Stomach (tissue), 9 donors: Measurements from ENCODE around the gene NCS1. TPM values are rescaled to one million over a fixed set of nuclear protein-coding genes. Genes with fewer than 3 reads are reported as not detected.

ENCODE experiments used
- DNase-seq, 2 donors: peaks; one replicate each; pipeline versions ENCODE4 v3.0.0 to v3.0.0-alpha.2; 2013 to 2019
- H3K27ac ChIP-seq, 5 donors: fragments of 200-600 bp in 4 of 5; sonication (generic) in 4 of 5; one replicate each; pipeline ENCODE4 v1.5.1; 2013 to 2019; ENCODE audit warnings: mild to moderate bottlenecking in 1 of 5, moderate library complexity in 1 of 5
- H3K27me3 ChIP-seq, 3 donors: fragments of 200-600 bp; sonication (generic); one replicate each; pipeline ENCODE4 v1.5.1; 2017 to 2019; ENCODE audit warnings: mixed run types in 1 of 3
- H3K36me3 ChIP-seq, 4 donors: fragments of 200-600 bp; sonication (generic); 1 replicate in 3 of 4; 2 replicates in 1 of 4; pipeline ENCODE4 v1.5.1; 2016 to 2019
- H3K4me1 ChIP-seq, 4 donors: fragments of 200-600 bp; sonication (generic); one replicate each; pipeline ENCODE4 v1.5.1; 2016 to 2019
- H3K4me3 ChIP-seq, 4 donors: fragments of 200-600 bp; sonication (generic) in 3 of 4; one replicate each; pipeline ENCODE4 v1.5.1; 2016 to 2019; ENCODE audit warnings: mild to moderate bottlenecking in 1 of 4
- H3K9me3 ChIP-seq, 4 donors: fragments of 200-600 bp; sonication (generic); one replicate each; pipeline ENCODE4 v1.5.1; 2016 to 2019
- CTCF ChIP-seq, 7 experiments: fragments of 450-650 bp in 4 of 7; fragments of 200-600 bp in 3 of 7; sonication (generic) in 3 of 7; IDR thresholded peaks; one replicate each; pipeline ENCODE4 v1.5.1; 2016 to 2019; ENCODE audit warnings: antibody characterized with exemption in 7 of 7, control low read depth in 2 of 7, mild to moderate bottlenecking in 1 of 7
- EP300 ChIP-seq: sonication (generic); formaldehyde crosslinking; IDR thresholded peaks from one replicate; pipeline ENCODE4 v1.6.1; 2017; ENCODE audit warnings: antibody characterized with exemption
- POLR2A ChIP-seq, 4 donors: fragments of 450-650 bp; IDR thresholded peaks; one replicate each; pipeline ENCODE4 v1.6.1; 2016; ENCODE audit warnings: antibody characterized with exemption in 4 of 4, control low read depth in 2 of 4, mild to moderate bottlenecking in 1 of 4, moderate library complexity in 1 of 4
- POLR2AphosphoS5 ChIP-seq, 3 donors: sonication (generic); formaldehyde crosslinking; IDR thresholded peaks; one replicate each; pipeline ENCODE4 v1.6.1; 2016; ENCODE audit warnings: antibody characterized with exemption in 3 of 3
- WGBS, 5 donors: extraction: QIAGEN DNeasy Blood & Tissue Kit in 3 of 5; methylation state at CpG; one replicate each; pipeline versions ENCODE4 v1.1.5 to v1.1.7; 2013 to 2018; 5-methylcytosine and 5-hydroxymethylcytosine counted together
- intact Hi-C: fragments of 100-400 bp; cut with DNase I; formaldehyde crosslinking; loops from one replicate; pipeline ENCODE4 v1.15.1; 2023; ENCODE audit warnings: low total_unique reads
- polyA plus RNA-seq, 3 donors: library from polyadenylated mRNA; stranded (reverse); fragments of 200-250 nt; gene quantifications; one replicate each; pipeline ENCODE4 v1.2.3, GENCODE V29; 2013
- total RNA-seq, 5 donors: library from RNA; depleted of rRNA; stranded (reverse); fragments of >200 nt; gene quantifications; one replicate each; pipeline versions ENCODE4 v1.1.0 to v1.2.3, GENCODE V29; 2014 to 2016
- donor health status: healthy with polysubstance abuse.
- donor health status: Bipolar disorder and iron deficiency.
- donor health status: healthy.

Gene NCS1
- total and polyA plus RNA-seq, 8 donors = 3.2 to 50.0 (median 16.6) TPM

- no peak for TF ChIP-seq POLR2A (IDR thresholded peaks at IDR 0.05)
- no peaks in the 10 kb centered on the region for H3K4me1 ChIP-seq
- 68 to 83% (median 74%) methylated on average over 4 to 7 of the region's 7 CpGs for WGBS, 5 donors
- H3K27me3 ChIP-seq = no peaks in the 10 kb centered on the region
- no peaks in the 10 kb centered on the region for H3K36me3 ChIP-seq
- no peak overlapping the region for H3K4me3 ChIP-seq
- no peak for DNase-seq
- no peak overlapping the region for H3K27ac ChIP-seq
- H3K9me3 ChIP-seq = no peaks in the 10 kb centered on the region
- intact Hi-C loops = no loop called here
These were observed 15.1 kb upstream of the NCS1 start for GRCh38 chr9:130157079-130157478.

- no peak for TF ChIP-seq CTCF (IDR thresholded peaks at IDR 0.05)
- TF ChIP-seq POLR2A (IDR thresholded peaks at IDR 0.05) = no peak
- no peak for TF ChIP-seq POLR2AphosphoS5 (IDR thresholded peaks at IDR 0.05)
- TF ChIP-seq EP300 = no peak
- 83 to 90% (median 88%) methylated on average over 8 of the region's 8 CpGs for WGBS, 5 donors
- intact Hi-C loops = no loop called here
- no peaks in the 10 kb centered on the region for H3K36me3 ChIP-seq
- H3K4me1 ChIP-seq = no peaks in the 10 kb centered on the region
- no peaks in the 10 kb centered on the region for H3K27me3 ChIP-seq
- H3K27ac ChIP-seq = no peak overlapping the region
- DNase-seq = no peak
- H3K4me3 ChIP-seq = no peak overlapping the region
- H3K9me3 ChIP-seq = no peaks in the 10 kb centered on the region
These were observed 14.2 kb upstream of the NCS1 start for GRCh38 chr9:130158001-130158400.

DNA sequence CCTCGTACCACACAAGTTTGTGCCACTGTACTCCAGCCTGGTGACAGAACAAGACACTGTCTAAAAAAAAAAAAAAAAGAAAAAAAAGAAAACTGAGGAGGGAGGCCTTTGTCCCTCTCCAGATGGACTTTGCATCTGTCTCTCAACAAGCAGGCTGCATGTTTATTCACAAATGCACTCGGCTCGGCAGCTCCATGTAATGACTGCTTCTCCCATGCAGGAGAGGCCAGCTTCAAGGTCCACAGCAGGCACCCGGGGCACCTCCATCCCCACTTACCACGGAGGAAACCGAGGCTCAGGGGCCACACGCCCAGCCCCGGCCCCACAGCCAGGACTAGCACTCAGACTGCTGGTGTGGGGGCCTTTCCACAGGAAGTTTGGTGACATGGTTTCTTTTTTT is 13.1 kb upstream of the NCS1 start:
- H3K27me3 ChIP-seq = no peaks in the 10 kb centered on the region
- no peaks in the 10 kb centered on the region for H3K36me3 ChIP-seq
- no peak overlapping the region for H3K4me3 ChIP-seq
- DNase-seq = peak in 1 of 2 donors; percentile 43
- H3K9me3 ChIP-seq = no peaks in the 10 kb centered on the region
- TF ChIP-seq POLR2A (IDR thresholded peaks at IDR 0.05) (no peak), EP300 (no peak), POLR2AphosphoS5 (IDR thresholded peaks at IDR 0.05) (no peak), CTCF (IDR thresholded peaks at IDR 0.05) (no peak)
- intact Hi-C loops = no loop called here
- 53 to 61% (median 59%) methylated on average over 8 of the region's 8 CpGs for WGBS, 5 donors
- H3K27ac ChIP-seq = no peak overlapping the region
- no peaks in the 10 kb centered on the region for H3K4me1 ChIP-seq

- TF ChIP-seq POLR2AphosphoS5 (IDR thresholded peaks at IDR 0.05) = no peak
- TF ChIP-seq CTCF (IDR thresholded peaks at IDR 0.05) = no peak
- no peak for TF ChIP-seq POLR2A (IDR thresholded peaks at IDR 0.05)
- H3K9me3 ChIP-seq = no peaks in the 10 kb centered on the region
- H3K27me3 ChIP-seq = no peaks in the 10 kb centered on the region
- H3K36me3 ChIP-seq = no peaks in the 10 kb centered on the region
- DNase-seq = no peak
- no peak overlapping the region for H3K4me3 ChIP-seq
- intact Hi-C loops = no loop called here
- 69 to 79% (median 74%) methylated on average over 10 of the region's 10 CpGs for WGBS, 5 donors
- H3K4me1 ChIP-seq = no peaks in the 10 kb centered on the region
- no peak overlapping the region for H3K27ac ChIP-seq
These were observed 12.1 kb upstream of the NCS1 start for GRCh38 chr9:130159915-130160670.

GRCh38 chr9:130160862-130161470 is 11.2 kb upstream of the NCS1 start:
- Histone ChIP-seq H3K27ac (no peak overlapping the region), H3K27me3 (no peaks in the 10 kb centered on the region), H3K9me3 (no peaks in the 10 kb centered on the region), H3K36me3 (no peaks in the 10 kb centered on the region), H3K4me1 (no peaks in the 10 kb centered on the region), H3K4me3 (no peak overlapping the region)
- TF ChIP-seq EP300 (no peak), CTCF (IDR thresholded peaks at IDR 0.05) (no peak), POLR2A (IDR thresholded peaks at IDR 0.05) (no peak), POLR2AphosphoS5 (IDR thresholded peaks at IDR 0.05) (no peak)
- intact Hi-C loops = no loop called here
- WGBS, 5 donors = 83 to 94% (median 92%) methylated on average over 2 to 3 of the region's 3 CpGs
- no peak for DNase-seq
